Measurements from ENCODE around the gene MYLK.

The MYLK gene

DNA sequence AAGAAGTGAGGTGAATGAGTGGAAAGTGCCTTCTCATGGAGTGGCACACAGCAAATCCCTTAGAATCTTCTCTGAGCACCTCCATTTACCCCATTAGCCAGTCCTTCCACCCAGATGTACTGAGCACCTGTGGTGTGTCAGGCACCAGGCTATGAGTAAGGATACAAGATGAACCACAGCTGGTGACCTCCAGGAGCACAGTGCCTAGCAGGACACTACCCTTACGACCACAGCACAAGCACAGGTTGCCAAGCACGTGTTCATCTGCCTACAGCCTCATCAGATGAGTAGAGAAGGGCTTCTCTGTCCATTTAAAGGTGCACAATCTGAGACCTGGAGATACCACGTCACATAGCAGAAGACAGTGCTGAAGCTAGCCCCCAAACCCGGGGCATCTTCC, 6.2 kb downstream of the MYLK start:
- no peak for DNase-seq (ENCODE audit: low spot score)

- no peak for DNase-seq (ENCODE audit: low spot score)
Measured at GRCh38 chr3:123877466-123877865, 6.7 kb downstream of the MYLK start.

- DNase-seq (ENCODE audit: low spot score) = no peak
Measured at GRCh38 chr3:123876858-123877257, 7.3 kb downstream of the MYLK start.

DNA sequence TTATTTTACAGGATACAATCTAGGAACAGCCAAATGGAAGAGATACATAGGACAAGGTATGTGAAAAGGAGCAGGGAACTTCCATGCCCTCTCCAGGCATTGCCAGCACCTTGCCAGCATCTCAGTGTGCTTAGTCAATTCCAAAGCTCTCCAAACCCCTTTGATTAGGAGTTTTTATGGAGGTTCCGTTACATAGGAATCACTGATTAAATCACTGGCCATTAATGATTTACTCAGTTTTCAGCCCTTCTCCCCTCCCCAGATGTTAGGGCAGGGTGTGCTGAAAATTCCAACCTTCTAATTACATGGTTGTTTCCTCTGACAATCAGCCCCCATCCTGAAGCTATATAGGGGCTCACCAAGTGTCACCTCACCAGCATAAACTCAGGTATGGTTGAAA, 11.5 kb downstream of the MYLK start:
- no peak for DNase-seq (ENCODE audit: low spot score)

GRCh38 chr3:123871946-123872345, 12.2 kb downstream of the MYLK start:
- no peak for DNase-seq (ENCODE audit: low spot score)

GRCh38 chr3:123870033-123870432, 14.1 kb downstream of the MYLK start:
- DNase-seq (ENCODE audit: low spot score) = no peak

GRCh38 chr3:123869165-123869564, 15.0 kb downstream of the MYLK start:
- DNase-seq (ENCODE audit: low spot score) = no peak

DNA sequence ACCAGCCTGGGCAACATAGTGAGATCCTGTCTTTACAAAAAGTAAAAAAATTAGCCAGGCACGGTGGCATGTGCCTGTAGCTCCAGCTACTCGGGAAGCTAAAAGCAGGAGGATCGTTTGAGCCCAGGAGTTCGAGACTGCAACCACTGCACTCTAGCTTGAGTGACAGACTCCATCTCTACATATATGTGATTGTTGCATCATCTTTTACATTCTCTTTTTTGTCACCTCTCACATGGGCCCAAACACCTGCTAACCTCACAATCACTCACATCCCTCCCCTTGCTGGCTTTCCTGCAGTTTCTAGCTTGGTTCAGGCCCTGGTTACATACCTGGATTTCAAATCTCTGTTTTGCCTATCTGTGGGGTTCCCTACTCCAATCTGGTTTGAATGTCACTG, 19.4 kb downstream of the MYLK start:
- no peak for DNase-seq (ENCODE audit: low spot score)

DNA sequence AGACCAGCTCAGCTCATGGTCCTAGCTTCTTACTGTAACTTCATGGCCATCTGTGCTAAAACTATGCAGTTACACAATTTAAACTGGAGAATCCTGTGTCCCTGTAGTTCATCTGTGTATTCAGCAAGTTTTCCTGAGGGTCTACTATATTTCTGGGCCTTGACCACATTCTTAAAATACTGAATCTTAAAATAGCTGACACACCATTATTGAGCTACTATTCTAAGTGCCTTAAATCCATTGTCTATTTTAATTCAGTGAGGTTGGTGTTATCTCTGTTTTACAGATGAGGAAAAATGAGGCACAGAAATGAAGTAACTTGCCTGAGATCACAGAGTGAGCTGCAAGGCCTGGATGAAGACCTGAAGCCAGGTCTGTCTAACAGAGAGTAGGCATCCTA, 22.0 kb downstream of the MYLK start:
- no peak for DNase-seq (ENCODE audit: low spot score)

GRCh38 chr3:123861081-123861836, 22.9 kb downstream of the MYLK start:
- no peak for DNase-seq (ENCODE audit: low spot score)

DNA sequence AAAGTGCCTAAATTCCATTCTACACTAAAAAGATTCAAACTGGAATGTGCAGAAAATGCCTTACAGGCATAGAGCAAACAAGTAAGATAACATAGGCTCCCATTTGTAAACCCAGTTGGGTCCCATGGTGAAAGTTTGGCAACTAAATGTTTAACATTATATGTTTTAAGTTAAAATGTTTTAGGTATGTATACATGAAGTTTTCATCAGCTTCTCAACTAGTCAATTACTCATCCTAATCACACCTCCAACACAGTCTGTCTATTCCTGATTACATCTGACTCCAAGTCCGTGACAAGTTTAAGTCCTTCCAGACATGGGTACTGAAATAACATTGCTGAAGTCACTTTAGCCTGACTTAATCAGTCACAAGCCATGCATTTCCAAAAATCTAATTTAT, 25.0 kb downstream of the MYLK start:
- no peak for DNase-seq (ENCODE audit: low spot score)

GRCh38 chr3:123854905-123855304, 29.2 kb downstream of the MYLK start:
- no peak for DNase-seq (ENCODE audit: low spot score)

GRCh38 chr3:123853686-123854372, 30.3 kb downstream of the MYLK start:
- DNase-seq (ENCODE audit: low spot score) = no peak

DNA sequence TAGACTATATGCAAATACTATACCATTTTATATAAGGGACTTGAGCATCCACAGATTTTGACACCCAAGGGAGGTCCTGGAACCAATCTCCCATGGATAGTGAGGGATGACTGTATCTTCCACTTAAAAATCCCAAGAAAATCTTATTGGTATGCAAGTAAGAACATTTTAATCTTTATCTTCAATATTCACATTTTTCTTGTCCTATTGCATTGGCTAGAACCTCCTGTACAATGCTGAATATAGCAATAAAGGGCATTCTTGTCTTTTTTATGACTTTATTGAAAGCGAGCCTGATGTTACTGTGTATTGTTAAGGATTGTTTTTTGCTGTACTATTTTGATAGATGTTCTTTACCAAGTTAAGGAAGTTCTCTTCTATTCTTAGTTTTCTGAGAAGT, 36.9 kb downstream of the MYLK start:
- DNase-seq (ENCODE audit: low spot score) = no peak

DNA sequence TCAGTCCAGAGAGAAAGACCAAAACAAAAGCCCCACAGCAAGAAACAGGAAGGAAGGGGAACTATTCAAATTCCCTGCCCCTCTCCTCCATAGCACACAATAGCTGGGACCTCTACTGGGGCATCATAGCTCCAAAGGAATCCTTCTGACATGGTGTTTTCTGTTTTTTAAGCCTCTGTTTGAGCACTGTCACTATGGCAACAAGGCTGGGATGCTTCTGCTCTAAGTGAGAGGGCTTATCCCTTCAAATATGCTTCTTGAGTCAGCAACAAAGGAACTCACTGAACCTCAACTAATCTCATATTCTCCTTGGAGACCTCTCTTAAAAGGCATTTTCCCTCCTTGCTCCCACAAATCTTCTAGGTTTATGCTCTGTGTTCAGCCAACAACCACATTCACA, 40.5 kb downstream of the MYLK start:
- DNase-seq (ENCODE audit: low spot score) = no peak

DNA sequence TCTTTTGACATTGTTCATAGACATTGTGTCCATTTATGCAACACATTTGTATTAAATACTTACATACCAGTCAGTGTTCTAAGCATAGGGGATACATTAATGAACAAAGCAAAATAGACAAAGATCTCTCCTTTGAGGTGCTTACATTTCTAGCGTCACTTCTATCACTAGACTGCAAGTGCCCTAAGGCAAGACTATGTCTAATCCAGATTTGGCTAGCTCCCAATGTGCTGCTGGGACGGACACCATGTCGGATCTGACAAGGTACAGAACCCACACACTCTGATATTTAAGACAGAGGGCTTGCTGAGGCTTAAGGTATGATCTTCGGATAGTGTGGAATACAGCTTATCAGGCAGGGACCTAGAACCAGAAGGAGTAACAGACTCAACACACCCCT, 41.4 kb downstream of the MYLK start:
- DNase-seq (ENCODE audit: low spot score) = no peak

DNA sequence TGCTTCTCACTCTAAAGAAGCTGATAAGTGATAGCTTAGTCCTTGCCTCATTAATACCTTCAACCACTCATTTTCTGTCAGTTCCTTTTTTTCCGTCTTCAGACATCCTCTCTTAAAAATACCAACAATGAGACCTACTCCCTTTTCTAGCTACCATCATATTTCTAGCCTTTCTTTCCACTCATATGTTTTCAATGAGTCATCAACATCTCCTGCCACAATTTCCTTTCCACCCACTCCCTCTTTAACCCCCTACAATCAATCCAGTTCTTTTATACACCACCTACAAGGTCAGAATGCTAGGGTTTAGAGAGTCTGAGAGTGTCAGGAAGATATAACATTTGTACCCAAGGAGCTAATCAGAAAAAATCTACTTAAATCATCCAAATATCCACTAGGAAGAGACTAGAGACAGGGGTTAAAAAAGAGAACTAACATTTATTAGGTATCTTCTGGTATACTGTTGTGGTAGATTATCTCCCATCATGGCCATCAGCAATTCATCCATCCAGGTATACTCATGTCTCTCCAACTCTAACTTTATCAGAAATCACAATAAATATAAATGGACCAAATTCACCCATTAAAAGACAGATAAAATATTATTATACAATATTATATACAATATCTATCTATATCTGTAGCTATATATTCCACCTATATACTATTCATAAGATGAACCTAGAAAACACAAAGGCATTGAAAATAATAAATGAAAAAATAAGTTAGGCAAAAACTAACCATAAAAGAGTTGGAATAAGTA, 42.5 kb downstream of the MYLK start:
- DNase-seq (ENCODE audit: low spot score) = no peak

GRCh38 chr3:123840961-123841360, 43.2 kb downstream of the MYLK start:
- DNase-seq (ENCODE audit: low spot score) = no peak

GRCh38 chr3:123837858-123838257, 46.3 kb downstream of the MYLK start:
- DNase-seq (ENCODE audit: low spot score) = no peak

DNA sequence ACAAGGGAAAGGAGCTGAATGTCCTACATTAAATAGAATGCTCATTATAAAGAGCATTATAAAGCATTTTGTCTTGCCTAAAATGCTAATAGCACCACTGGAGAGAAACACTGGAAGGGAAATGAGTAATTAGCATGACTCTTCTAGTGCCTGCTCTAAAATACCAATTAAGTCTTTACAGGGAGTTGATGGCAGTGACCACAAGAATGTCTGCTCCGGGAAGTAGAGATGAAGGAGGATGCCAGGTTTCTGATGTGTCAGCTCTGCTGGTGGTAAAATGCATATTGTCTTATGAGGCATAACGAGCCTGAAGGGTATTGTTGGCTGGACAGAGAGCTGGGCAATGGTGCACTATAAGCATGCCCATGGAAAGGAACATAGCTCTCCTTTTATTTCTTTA, 49.5 kb downstream of the MYLK start:
- DNase-seq (ENCODE audit: low spot score) = no peak

DNA sequence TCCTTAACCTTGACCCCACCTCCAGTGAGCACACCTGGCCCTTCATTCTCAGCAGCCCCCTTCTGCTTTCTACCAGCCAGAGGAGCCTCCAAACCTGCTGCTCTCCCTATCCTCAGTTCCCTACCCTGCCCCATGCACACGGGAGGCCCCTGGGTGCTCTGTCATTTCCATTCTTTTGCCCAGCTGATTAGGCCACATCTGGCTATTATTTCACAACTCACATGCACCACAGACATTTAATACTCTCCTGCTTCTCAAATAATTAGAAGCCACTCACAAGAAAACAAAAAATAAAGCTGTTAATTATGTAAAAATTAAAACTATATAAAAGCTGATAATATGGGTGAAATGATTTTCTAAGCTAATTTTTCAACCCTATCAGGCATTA, 50.7 kb downstream of the MYLK start:
- DNase-seq (ENCODE audit: low spot score) = no peak

DNA sequence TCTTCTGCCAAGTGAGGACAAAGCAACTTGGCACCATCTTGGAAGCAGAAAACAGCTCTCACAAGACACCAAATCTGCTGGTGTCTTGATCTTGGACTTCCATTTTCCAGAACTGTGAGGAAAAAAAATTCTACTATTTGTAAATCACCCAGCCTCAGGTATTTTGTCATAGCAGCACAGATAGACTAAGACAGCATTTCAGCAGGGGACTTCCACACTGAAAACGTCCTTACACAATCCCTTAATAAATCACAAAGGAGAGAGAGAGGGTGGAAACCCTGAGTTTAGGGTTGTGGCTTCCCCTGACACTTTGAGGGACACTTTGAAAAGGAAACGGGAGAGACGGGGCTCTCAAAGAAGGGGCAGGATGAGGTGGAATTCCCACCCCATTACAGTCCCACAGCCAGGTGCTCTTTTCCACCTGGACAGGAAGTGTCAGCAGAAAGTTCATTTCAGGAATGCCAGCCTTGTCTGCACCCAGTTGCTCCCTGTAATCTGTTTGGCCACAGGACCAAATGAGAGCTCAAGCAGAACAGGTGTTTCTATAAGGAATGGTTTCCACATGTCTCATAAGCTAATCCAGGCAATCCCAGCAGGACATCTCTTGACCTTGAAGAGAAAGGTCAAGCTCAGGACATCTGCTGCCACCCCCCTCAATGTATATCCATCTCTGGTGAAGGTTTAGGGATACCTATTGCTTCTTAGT, 51.3 kb downstream of the MYLK start:
- DNase-seq (ENCODE audit: low spot score) = no peak

GRCh38 chr3:123831420-123831819, 52.7 kb downstream of the MYLK start:
- no peak for DNase-seq (ENCODE audit: low spot score)
